H9 (cell line): ENCODE data around the gene PTPRH. TPM values are rescaled to one million over a fixed set of nuclear protein-coding genes. Genes with fewer than 3 reads are reported as not detected.
A peak's percentile ranks its signal among the peaks of the same experiment; 100 is the strongest.

Experiments
- DNase-seq: peaks from one replicate; pipeline ENCODE4 v3.0.0-alpha.2; 2017
- H2AFZ ChIP-seq: one replicate; pipeline ENCODE4 v1.6.1; 2013; ENCODE audit warnings: mild to moderate bottlenecking, low read length, control low read depth, moderate library complexity
- H2AK5ac ChIP-seq: 2 replicates; pipeline ENCODE4 v1.6.1; 2013; ENCODE audit warnings: low read length, control low read depth, mixed read lengths; ENCODE audit not compliant: insufficient read length
- H2BK120ac ChIP-seq: one replicate; pipeline ENCODE4 v1.6.1; 2013; ENCODE audit warnings: low read depth, mild to moderate bottlenecking, low read length, control low read depth, inconsistent platforms; ENCODE audit not compliant: poor library complexity, severe bottlenecking
- H2BK12ac ChIP-seq: 2 replicates; pipeline ENCODE4 v1.6.1; 2013; ENCODE audit warnings: low read length, control low read depth, mixed read lengths, low read depth; ENCODE audit not compliant: insufficient read length
- H2BK15ac ChIP-seq: 2 replicates; pipeline ENCODE4 v1.6.1; 2013; ENCODE audit warnings: low read depth, low read length, control low read depth
- H2BK20ac ChIP-seq: one replicate; pipeline ENCODE4 v1.6.1; 2013; ENCODE audit warnings: low read depth, mild to moderate bottlenecking, low read length, control low read depth, inconsistent platforms; ENCODE audit not compliant: poor library complexity, severe bottlenecking
- H2BK5ac ChIP-seq: 2 replicates; pipeline ENCODE4 v1.6.1; 2013; ENCODE audit warnings: low read length, control low read depth, mixed read lengths; ENCODE audit not compliant: insufficient read length
- H3K14ac ChIP-seq: 2 replicates; pipeline ENCODE4 v1.6.1; 2013; ENCODE audit warnings: low read length, control low read depth; ENCODE audit not compliant: insufficient read depth
- H3K18ac ChIP-seq: 2 replicates; pipeline ENCODE4 v1.6.1; 2013; ENCODE audit warnings: low read depth, mild to moderate bottlenecking, mixed read lengths, low read length, control low read depth; ENCODE audit not compliant: insufficient read length
- H3K23ac ChIP-seq: 2 replicates; pipeline ENCODE4 v1.6.1; 2013; ENCODE audit warnings: low read length, control low read depth, mixed read lengths, low read depth; ENCODE audit not compliant: insufficient read length
- H3K23me2 ChIP-seq: 2 replicates; pipeline ENCODE4 v1.6.1; 2013; ENCODE audit warnings: low read depth, mild to moderate bottlenecking, mixed read lengths, low read length, control low read depth; ENCODE audit not compliant: insufficient read length, poor library complexity, severe bottlenecking
- H3K27ac ChIP-seq: 2 replicates; pipeline ENCODE4 v1.5.1; 2013; ENCODE audit warnings: low read length, control low read depth, mixed read lengths, low read depth; ENCODE audit not compliant: insufficient read length
- H3K27me3 ChIP-seq: 2 replicates; pipeline ENCODE4 v1.6.1; 2013; ENCODE audit warnings: low read length, control low read depth, inconsistent platforms; ENCODE audit not compliant: insufficient read depth
- H3K4ac ChIP-seq: 2 replicates; pipeline ENCODE4 v1.6.1; 2013; ENCODE audit warnings: low read depth, mild to moderate bottlenecking, control low read depth, inconsistent platforms, low read length, moderate library complexity
- H3K4me1 ChIP-seq: 2 replicates; pipeline ENCODE4 v1.6.1; 2013; ENCODE audit warnings: low read length, control low read depth, inconsistent platforms; ENCODE audit not compliant: insufficient read depth
- H3K4me2 ChIP-seq: 2 replicates; pipeline ENCODE4 v1.6.1; 2013; ENCODE audit warnings: low read length, control low read depth, mixed read lengths; ENCODE audit not compliant: insufficient read length, insufficient read depth
- H3K56ac ChIP-seq: 2 replicates; pipeline ENCODE4 v1.6.1; 2013; ENCODE audit warnings: low read depth, mild to moderate bottlenecking, mixed read lengths, low read length, control low read depth; ENCODE audit not compliant: insufficient read length
- H3K79me1 ChIP-seq: 2 replicates; pipeline ENCODE4 v1.6.1; 2013; ENCODE audit warnings: low read depth, mild to moderate bottlenecking, moderate library complexity, low read length, control low read depth, inconsistent platforms; ENCODE audit not compliant: insufficient read depth, poor library complexity, severe bottlenecking
- H3K79me2 ChIP-seq: 2 replicates; pipeline ENCODE4 v1.6.1; 2013; ENCODE audit warnings: low read length, control low read depth, inconsistent platforms; ENCODE audit not compliant: insufficient read depth
- H3K9ac ChIP-seq: 2 replicates; pipeline ENCODE4 v1.6.1; 2013; ENCODE audit warnings: low read length, control low read depth, mixed read lengths; ENCODE audit not compliant: insufficient read length; ENCODE audit errors: extremely low read depth
- H3K9me3 ChIP-seq: one replicate; pipeline ENCODE4 v1.6.1; 2013; ENCODE audit warnings: low read depth, low read length, inconsistent platforms; ENCODE audit not compliant: control insufficient read depth
- H3T11ph ChIP-seq: one replicate; pipeline ENCODE4 v1.6.1; 2013; ENCODE audit warnings: mild to moderate bottlenecking, low read length, control low read depth, inconsistent platforms
- H4K20me1 ChIP-seq: one replicate; pipeline ENCODE4 v1.6.1; 2013; ENCODE audit not compliant: control insufficient read depth, insufficient read length, insufficient read depth
- H4K5ac ChIP-seq: 2 replicates; pipeline ENCODE4 v1.6.1; 2013; ENCODE audit warnings: low read depth, mild to moderate bottlenecking, mixed read lengths, low read length, control low read depth; ENCODE audit not compliant: insufficient read length
- H4K8ac ChIP-seq: replicated peaks from 2 replicates; pipeline ENCODE4 v1.6.1; 2013; ENCODE audit warnings: low read length, control low read depth, mixed read lengths, low read depth; ENCODE audit not compliant: insufficient read length
- H4K91ac ChIP-seq: 2 replicates; pipeline ENCODE4 v1.6.1; 2013; ENCODE audit warnings: low read depth, mild to moderate bottlenecking, moderate library complexity, mixed read lengths, low read length, control low read depth; ENCODE audit not compliant: insufficient read length
- H3K27ac Mint-ChIP-seq, 3 experiments: 2 replicates in 2 of 3; 3 replicates in 1 of 3; pipeline ENCODE4 v1.8.0; 2020 to 2021; ENCODE audit warnings: mixed read lengths in 3 of 3, mild to moderate bottlenecking in 1 of 3, moderate library complexity in 1 of 3
- H3K27me3 Mint-ChIP-seq: 2 replicates; pipeline ENCODE4 v1.8.0; 2021; ENCODE audit warnings: low read depth, mild to moderate bottlenecking, moderate library complexity, mixed read lengths
- H3K36me3 Mint-ChIP-seq, 3 experiments: 2 replicates in 2 of 3; 3 replicates in 1 of 3; pipeline ENCODE4 v1.8.0; 2020 to 2021; ENCODE audit warnings: low read depth in 3 of 3, mixed read lengths in 3 of 3; ENCODE audit not compliant: insufficient read depth in 1 of 3
- H3K4me1 Mint-ChIP-seq, 2 experiments: 2 replicates each; pipeline ENCODE4 v1.8.0; 2020; ENCODE audit warnings: mixed read lengths in 2 of 2
- H3K4me3 Mint-ChIP-seq, 2 experiments: 2 replicates in 1 of 2; 3 replicates in 1 of 2; pipeline ENCODE4 v1.8.0; 2020 to 2021; ENCODE audit warnings: mild to moderate bottlenecking in 2 of 2, mixed read lengths in 2 of 2, moderate library complexity in 1 of 2
- H3K9me3 Mint-ChIP-seq, 2 experiments: 2 replicates in 1 of 2; 3 replicates in 1 of 2; pipeline ENCODE4 v1.8.0; 2020; ENCODE audit warnings: mild to moderate bottlenecking in 2 of 2, mixed read lengths in 2 of 2, moderate library complexity in 1 of 2
- CTCF ChIP-seq: fragments of 200-600 bp; sonication (generic); conservative IDR thresholded peaks from 3 replicates; pipeline ENCODE4 v1.8.0; 2021; ENCODE audit warnings: antibody characterized with exemption, mild to moderate bottlenecking
- WGBS: extraction: QIAGEN DNeasy Blood & Tissue Kit; methylation state at CpG from one replicate; pipeline ENCODE4 v1.1.7; 2013; ENCODE audit warnings: missing lambda C conversion rate, low lambda C conversion rate, mixed read lengths; ENCODE audit not compliant: insufficient read length; ENCODE audit errors: extremely low coverage; 5-methylcytosine and 5-hydroxymethylcytosine counted together
- total RNA-seq: library from RNA; stranded (reverse); gene quantifications from 2 replicates; pipeline ENCODE4 v1.2.1, GENCODE V29; 2021

The PTPRH gene
- total RNA-seq, 1 experiment from 2014 or later: 0.24 TPM

GRCh38 chr19:55149078-55150003 is 60.0 kb downstream of the PTPRH start, which contains the start of gene TNNT1:
Gene TNNT1 (minus strand): TSS chr19:55149206. CDS start chr19:55147157, 2,049 bp downstream.
- no peak within 1 kb of the TSS for H2BK15ac ChIP-seq
- H2AK5ac ChIP-seq: no peak within 1 kb of the TSS
- H2BK5ac ChIP-seq: no peak within 1 kb of the TSS
- peaks cover 3% of the 10 kb centered on the region for H3K79me1 ChIP-seq
- H3K4me2 ChIP-seq: peak within 1 kb of the TSS; percentile 40
- no peak within 1 kb of the TSS for H2BK20ac ChIP-seq
- WGBS: no CpG with 5 or more reads among the region's 18 CpGs
- no peak within 1 kb of the TSS for H3K23ac ChIP-seq
- Mint-ChIP-seq H3K4me3 (peak within 1 kb of the TSS; percentile 36 to 80), H3K9me3 (no peaks in the 10 kb centered on the region; a peak in 3 of 5 replicates), H3K4me1 (peaks cover 29 to 39% of the 10 kb centered on the region in 2 experiments), H3K27me3 (peaks cover 7% of the 10 kb centered on the region), H3K27ac (peak within 1 kb of the TSS; percentile 14 to 82 (median 64); a peak in 4 of 7 replicates), H3K36me3 (peaks cover 27 to 46% (median 40%) of the 10 kb centered on the region in 3 experiments)
- H4K91ac ChIP-seq: no peak within 1 kb of the TSS
- H2AFZ ChIP-seq: no peak within 1 kb of the TSS
- H3K27ac ChIP-seq: no peak within 1 kb of the TSS
- no peaks in the 10 kb centered on the region for H4K20me1 ChIP-seq
- H3K23me2 ChIP-seq: no peaks in the 10 kb centered on the region
- H3T11ph ChIP-seq: no peak within 1 kb of the TSS
- H2BK120ac ChIP-seq: no peak within 1 kb of the TSS
- peak; percentile 78 for DNase-seq
- no peak within 1 kb of the TSS for H2BK12ac ChIP-seq
- H4K5ac ChIP-seq: no peak within 1 kb of the TSS
- H3K14ac ChIP-seq: no peak within 1 kb of the TSS
- H3K79me2 ChIP-seq: no peaks in the 10 kb centered on the region
- no peak within 1 kb of the TSS for H3K4ac ChIP-seq
- H3K56ac ChIP-seq: no peak within 1 kb of the TSS
- H3K18ac ChIP-seq: no peak within 1 kb of the TSS
- no peaks in the 10 kb centered on the region for H3K9me3 ChIP-seq
- peaks cover 11% of the 10 kb centered on the region; the same call in 1 of the 2 replicates for H3K4me1 ChIP-seq
- no peaks in the 10 kb centered on the region for H3K27me3 ChIP-seq
- no peak within 1 kb of the TSS for H4K8ac ChIP-seq
- no peak within 1 kb of the TSS for H3K9ac ChIP-seq
- TF ChIP-seq CTCF: no peak
